ENCODE measurements around the gene ZNF865. TPM values are rescaled to one million over a fixed set of nuclear protein-coding genes. Genes with fewer than 3 reads are reported as not detected.

The ZNF865 gene
- total RNA-seq, 2 donors from 2014 or later: 18.4 to 21.0 TPM

GRCh38 chr19:55597501-55597921, 7.9 kb upstream of the ZNF865 start:
- no peak for DNase-seq (ENCODE audit: low spot score)
- TF ChIP-seq POLR2AphosphoS5 (IDR thresholded peaks at IDR 0.05) (no peak), POLR2A (IDR thresholded peaks at IDR 0.05) (no peak)
- TF ChIP-seq, protein P1, sequence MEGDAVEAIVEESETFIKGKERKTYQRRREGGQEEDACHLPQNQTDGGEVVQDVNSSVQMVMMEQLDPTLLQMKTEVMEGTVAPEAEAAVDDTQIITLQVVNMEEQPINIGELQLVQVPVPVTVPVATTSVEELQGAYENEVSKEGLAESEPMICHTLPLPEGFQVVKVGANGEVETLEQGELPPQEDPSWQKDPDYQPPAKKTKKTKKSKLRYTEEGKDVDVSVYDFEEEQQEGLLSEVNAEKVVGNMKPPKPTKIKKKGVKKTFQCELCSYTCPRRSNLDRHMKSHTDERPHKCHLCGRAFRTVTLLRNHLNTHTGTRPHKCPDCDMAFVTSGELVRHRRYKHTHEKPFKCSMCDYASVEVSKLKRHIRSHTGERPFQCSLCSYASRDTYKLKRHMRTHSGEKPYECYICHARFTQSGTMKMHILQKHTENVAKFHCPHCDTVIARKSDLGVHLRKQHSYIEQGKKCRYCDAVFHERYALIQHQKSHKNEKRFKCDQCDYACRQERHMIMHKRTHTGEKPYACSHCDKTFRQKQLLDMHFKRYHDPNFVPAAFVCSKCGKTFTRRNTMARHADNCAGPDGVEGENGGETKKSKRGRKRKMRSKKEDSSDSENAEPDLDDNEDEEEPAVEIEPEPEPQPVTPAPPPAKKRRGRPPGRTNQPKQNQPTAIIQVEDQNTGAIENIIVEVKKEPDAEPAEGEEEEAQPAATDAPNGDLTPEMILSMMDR (IDR thresholded peaks at IDR 0.05): no peak
- H3K4me3 ChIP-seq: no peak overlapping the region
- H3K9me3 ChIP-seq: no peaks in the 10 kb centered on the region
- H3K4me1 ChIP-seq (replicated peaks): peaks cover 4% of the 10 kb centered on the region
- intact Hi-C loops (cut with DNase I): no loop called here
- H3K27ac ChIP-seq: no peak overlapping the region
- no peaks in the 10 kb centered on the region for H3K36me3 ChIP-seq
- no peaks in the 10 kb centered on the region for H3K27me3 ChIP-seq (replicated peaks; ENCODE audit: insufficient read depth)
- WGBS: 95% methylated on average over 30 of the region's 30 CpGs

- no peaks in the 10 kb centered on the region for H3K27me3 ChIP-seq (replicated peaks; ENCODE audit: insufficient read depth)
- H3K9me3 ChIP-seq: no peaks in the 10 kb centered on the region
- no peak overlapping the region for H3K27ac ChIP-seq
- intact Hi-C loops (cut with DNase I): no loop called here
- no peak for DNase-seq (ENCODE audit: low spot score)
- no peaks in the 10 kb centered on the region for H3K36me3 ChIP-seq
- 84% methylated on average over 9 of the region's 9 CpGs for WGBS
- H3K4me3 ChIP-seq: no peak overlapping the region
- H3K4me1 ChIP-seq (replicated peaks): peaks cover 4% of the 10 kb centered on the region
- TF ChIP-seq POLR2A (IDR thresholded peaks at IDR 0.05) (no peak), POLR2AphosphoS5 (IDR thresholded peaks at IDR 0.05) (no peak)
- TF ChIP-seq, protein P1 (IDR thresholded peaks at IDR 0.05): no peak
Measured at GRCh38 chr19:55598034-55598433, 7.4 kb upstream of the ZNF865 start.

DNA sequence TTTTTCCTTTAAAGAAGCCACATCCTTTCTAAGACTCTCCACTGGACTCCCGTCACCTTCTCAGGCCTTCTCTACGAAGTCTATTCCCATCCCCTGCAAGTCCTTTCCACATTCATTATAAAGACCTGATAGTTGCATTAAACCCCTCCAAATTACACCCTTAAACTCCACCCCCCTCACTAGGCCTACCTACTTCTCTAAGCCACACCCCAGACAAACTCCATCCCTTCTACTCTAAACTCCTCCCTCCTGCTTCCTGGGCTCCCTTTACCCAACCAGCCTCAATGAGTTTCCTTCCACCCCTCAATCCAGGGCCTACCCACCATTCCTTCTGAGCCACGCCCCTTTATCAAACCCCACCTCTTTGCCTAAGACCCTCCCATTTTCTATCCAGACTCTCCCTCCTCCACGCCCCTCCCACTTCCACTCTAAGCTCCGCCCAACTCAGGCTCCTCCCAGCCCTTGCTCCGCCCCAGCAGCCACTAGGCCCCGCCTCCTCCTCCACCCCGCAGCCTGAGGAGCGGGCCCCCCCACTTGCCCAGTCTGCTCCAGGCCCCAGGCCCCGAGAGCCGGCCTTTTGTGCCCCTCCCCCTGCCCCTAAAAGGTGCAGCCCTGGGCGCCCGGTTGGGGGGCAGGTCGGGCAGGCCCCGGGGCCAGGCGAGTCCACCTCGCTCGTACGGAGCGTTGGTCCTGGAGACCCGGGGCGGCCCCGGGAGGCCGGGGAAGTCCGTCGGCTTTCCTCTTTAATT, 6.6 kb upstream of the ZNF865 start:
- TF ChIP-seq, protein P1 (IDR thresholded peaks at IDR 0.05): no peak
- TF ChIP-seq POLR2A (IDR thresholded peaks at IDR 0.05) (peak; percentile 39), POLR2AphosphoS5 (IDR thresholded peaks at IDR 0.05) (peak; percentile 3)
- peaks cover 4% of the 10 kb centered on the region for H3K4me1 ChIP-seq (replicated peaks)
- peak overlapping the region; percentile 53 to 87 for H3K4me3 ChIP-seq
- 7% methylated on average over 26 of the region's 26 CpGs for WGBS
- peak overlapping the region; percentile 92 to 98 for H3K27ac ChIP-seq
- no peaks in the 10 kb centered on the region for H3K27me3 ChIP-seq (replicated peaks; ENCODE audit: insufficient read depth)
- no peaks in the 10 kb centered on the region for H3K9me3 ChIP-seq
- intact Hi-C loops (cut with DNase I): no loop called here
- H3K36me3 ChIP-seq: no peaks in the 10 kb centered on the region
- peak; percentile 88 for DNase-seq (ENCODE audit: low spot score)

DNA sequence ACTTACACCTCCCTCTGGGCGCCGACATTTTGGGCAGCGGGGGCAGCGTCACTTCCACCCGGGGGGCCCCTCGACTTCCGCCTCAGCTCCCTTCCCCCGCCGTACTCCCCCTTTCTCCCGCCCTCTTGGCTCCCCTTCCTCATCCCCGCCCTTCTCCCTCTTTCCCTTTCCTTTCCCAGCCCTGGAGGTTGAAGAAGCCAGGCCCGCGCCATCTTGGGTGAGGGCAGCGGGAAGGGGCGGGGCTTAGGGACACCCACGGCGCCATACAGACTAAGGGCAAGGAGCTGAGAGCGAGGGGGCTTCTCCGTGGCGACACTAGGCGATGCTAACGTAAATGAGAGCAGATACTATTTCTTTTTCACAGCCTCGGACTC, 6.0 kb upstream of the ZNF865 start, which contains the start of gene FIZ1:
TSS of gene FIZ1 (minus strand) at position 50 of the 374 bp plus-strand sequence. CDS start 1,652 bp downstream, outside the sequence.
- peak within 1 kb of the TSS; percentile 92 to 98 for H3K27ac ChIP-seq
- WGBS: under 1% methylated on average over 23 of the region's 23 CpGs
- peak; percentile 98 for DNase-seq (ENCODE audit: low spot score)
- intact Hi-C loops (cut with DNase I): no loop called here
- peaks cover 4% of the 10 kb centered on the region for H3K4me1 ChIP-seq (replicated peaks)
- H3K27me3 ChIP-seq (replicated peaks; ENCODE audit: insufficient read depth): no peaks in the 10 kb centered on the region
- peak; percentile 91 for TF ChIP-seq POLR2AphosphoS5 (IDR thresholded peaks at IDR 0.05)
- TF ChIP-seq, protein P1 (IDR thresholded peaks at IDR 0.05): no peak
- no peaks in the 10 kb centered on the region for H3K9me3 ChIP-seq
- no peaks in the 10 kb centered on the region for H3K36me3 ChIP-seq
- peak within 1 kb of the TSS; percentile 53 to 87 for H3K4me3 ChIP-seq
